Karpas-422 (cell line): ENCODE results near the gene NCR2. TPM values are rescaled to one million over a fixed set of nuclear protein-coding genes. Genes with fewer than 3 reads are reported as not detected.

ENCODE experiments used
- DNase-seq: peaks from one replicate; pipeline ENCODE4 v3.0.0-alpha.2; 2015
- H2AFZ ChIP-seq: fragments of 200-600 bp; sonication (generic); 2 replicates; pipeline ENCODE4 v1.6.1; 2014; ENCODE audit warnings: antibody characterized with exemption, low read length, mixed read lengths
- H3K27ac ChIP-seq: fragments of 200-600 bp; sonication (generic); 2 replicates; pipeline ENCODE4 v1.5.1; 2014; ENCODE audit warnings: mild to moderate bottlenecking, low read length, moderate library complexity
- H3K27me3 ChIP-seq: fragments of 200-600 bp; sonication (generic); 2 replicates; pipeline ENCODE4 v1.6.1; 2014; ENCODE audit warnings: low read length, mixed read lengths
- H3K36me3 ChIP-seq: fragments of 200-600 bp; sonication (generic); 2 replicates; pipeline ENCODE4 v1.6.1; 2014; ENCODE audit warnings: low read length, mixed read lengths; ENCODE audit not compliant: insufficient read depth
- H3K4me1 ChIP-seq: fragments of 200-600 bp; sonication (generic); 2 replicates; pipeline ENCODE4 v1.6.1; 2014; ENCODE audit warnings: mild to moderate bottlenecking, low read length, mixed read lengths
- H3K4me2 ChIP-seq: fragments of 200-600 bp; sonication (generic); 2 replicates; pipeline ENCODE4 v1.6.1; 2014; ENCODE audit warnings: low read length, low read depth, mild to moderate bottlenecking; ENCODE audit not compliant: poor library complexity, severe bottlenecking
- H3K4me3 ChIP-seq: fragments of 200-600 bp; sonication (generic); 2 replicates; pipeline ENCODE4 v1.5.1; 2014; ENCODE audit warnings: mild to moderate bottlenecking, antibody characterized with exemption, low read length, mixed read lengths
- H3K79me2 ChIP-seq: fragments of 200-600 bp; sonication (generic); 2 replicates; pipeline ENCODE4 v1.6.1; 2014; ENCODE audit warnings: mild to moderate bottlenecking, low read length, mixed read lengths
- H3K9ac ChIP-seq: fragments of 200-600 bp; sonication (generic); 2 replicates; pipeline ENCODE4 v1.6.0; 2014; ENCODE audit warnings: low read length
- H3K9me2 ChIP-seq: fragments of 200-600 bp; sonication (generic), shearing (Covaris generic); replicated peaks from 2 replicates; pipeline ENCODE4 v1.6.0; 2014; ENCODE audit warnings: mild to moderate bottlenecking, low read length, moderate library complexity; ENCODE audit not compliant: insufficient read depth
- H3K9me3 ChIP-seq: fragments of 300-700, 200-600 bp; sonication (generic); 2 replicates; pipeline ENCODE4 v1.6.1; 2014; ENCODE audit warnings: low read length, mixed read lengths
- H4K20me1 ChIP-seq: fragments of 200-600 bp; sonication (generic); 2 replicates; pipeline ENCODE4 v1.6.1; 2014; ENCODE audit warnings: mild to moderate bottlenecking, antibody characterized with exemption, low read length, low read depth; ENCODE audit not compliant: insufficient read depth
- total RNA-seq: library from RNA; depleted of rRNA; stranded (reverse); fragments of >200 nt; shearing (Covaris generic); gene quantifications from 2 replicates; pipeline ENCODE4 v1.2.3, GENCODE V29; 2014; ENCODE audit warnings: low replicate concordance

Gene NCR2
- total RNA-seq, 1 experiment from 2014 or later, result not detected

GRCh38 chr6:41321183-41321582 is 14.2 kb upstream of the NCR2 start:
- no peak for DNase-seq
- H4K20me1 ChIP-seq, result no peaks in the 10 kb centered on the region
- no peak overlapping the region for H3K27ac ChIP-seq

GRCh38 chr6:41325446-41326066 is 9.9 kb upstream of the NCR2 start:
- H3K9me2 ChIP-seq, result no peaks in the 10 kb centered on the region
- no peak overlapping the region for H3K9ac ChIP-seq
- H3K4me2 ChIP-seq, result no peak overlapping the region
- H3K27ac ChIP-seq, result no peak overlapping the region
- H3K36me3 ChIP-seq, result no peaks in the 10 kb centered on the region
- no peaks in the 10 kb centered on the region for H3K79me2 ChIP-seq
- no peak overlapping the region for H2AFZ ChIP-seq
- no peak for DNase-seq
- no peaks in the 10 kb centered on the region for H3K9me3 ChIP-seq
- no peaks in the 10 kb centered on the region for H4K20me1 ChIP-seq
- H3K27me3 ChIP-seq, result no peaks in the 10 kb centered on the region
- no peaks in the 10 kb centered on the region for H3K4me1 ChIP-seq
- no peak overlapping the region for H3K4me3 ChIP-seq

More at GRCh38 chr6:41321183-41321582, 14.2 kb upstream of the NCR2 start:
- Histone ChIP-seq H3K36me3 (no peaks in the 10 kb centered on the region), H3K4me1 (peaks cover 10% of the 10 kb centered on the region), H2AFZ (no peak overlapping the region), H3K4me3 (no peak overlapping the region), H3K9me3 (no peaks in the 10 kb centered on the region), H3K4me2 (no peak overlapping the region), H3K9me2 (no peaks in the 10 kb centered on the region), H3K79me2 (no peaks in the 10 kb centered on the region), H3K27me3 (0 out of 2 replicates have a peak, but pooled peaks cover 4% of the 10 kb centered on the region), H3K9ac (no peak overlapping the region)

- Histone ChIP-seq H3K27me3 (no peaks in the 10 kb centered on the region), H3K27ac (no peak overlapping the region), H3K79me2 (no peaks in the 10 kb centered on the region), H3K4me1 (no peaks in the 10 kb centered on the region), H3K4me3 (no peak overlapping the region), H3K4me2 (no peak overlapping the region), H3K9ac (no peak overlapping the region), H3K9me3 (no peaks in the 10 kb centered on the region), H2AFZ (no peak overlapping the region), H3K9me2 (no peaks in the 10 kb centered on the region), H4K20me1 (no peaks in the 10 kb centered on the region), H3K36me3 (no peaks in the 10 kb centered on the region)
- DNase-seq, result no peak
These were observed 9.3 kb upstream of the NCR2 start for GRCh38 chr6:41326092-41326491.

GRCh38 chr6:41327177-41327576 is 8.2 kb upstream of the NCR2 start:
- no peak overlapping the region for H3K4me3 ChIP-seq
- no peak for DNase-seq
- no peaks in the 10 kb centered on the region for H3K36me3 ChIP-seq
- H3K27me3 ChIP-seq, result no peaks in the 10 kb centered on the region
- no peaks in the 10 kb centered on the region for H4K20me1 ChIP-seq
- H3K79me2 ChIP-seq, result no peaks in the 10 kb centered on the region
- no peaks in the 10 kb centered on the region for H3K9me3 ChIP-seq
- no peak overlapping the region for H3K4me2 ChIP-seq
- H3K9ac ChIP-seq, result no peak overlapping the region
- H3K4me1 ChIP-seq, result no peaks in the 10 kb centered on the region
- H2AFZ ChIP-seq, result no peak overlapping the region
- H3K27ac ChIP-seq, result no peak overlapping the region
- no peaks in the 10 kb centered on the region for H3K9me2 ChIP-seq

- no peaks in the 10 kb centered on the region for H3K4me1 ChIP-seq
- no peaks in the 10 kb centered on the region for H3K27me3 ChIP-seq
- DNase-seq, result no peak
- H3K4me3 ChIP-seq, result no peak overlapping the region
- H2AFZ ChIP-seq, result no peak overlapping the region
- H3K79me2 ChIP-seq, result no peaks in the 10 kb centered on the region
- H4K20me1 ChIP-seq, result no peaks in the 10 kb centered on the region
- no peak overlapping the region for H3K27ac ChIP-seq
- H3K9me3 ChIP-seq, result no peaks in the 10 kb centered on the region
- no peaks in the 10 kb centered on the region for H3K9me2 ChIP-seq
- H3K9ac ChIP-seq, result no peak overlapping the region
- no peak overlapping the region for H3K4me2 ChIP-seq
- no peaks in the 10 kb centered on the region for H3K36me3 ChIP-seq
These were observed 3.8 kb upstream of the NCR2 start for GRCh38 chr6:41331401-41332150.

GRCh38 chr6:41332241-41332640 is 3.2 kb upstream of the NCR2 start:
- Histone ChIP-seq H3K9ac (no peak overlapping the region), H3K4me3 (no peak overlapping the region), H3K79me2 (no peaks in the 10 kb centered on the region), H3K27ac (no peak overlapping the region), H3K27me3 (no peaks in the 10 kb centered on the region), H2AFZ (no peak overlapping the region), H3K4me1 (no peaks in the 10 kb centered on the region), H4K20me1 (no peaks in the 10 kb centered on the region), H3K9me2 (no peaks in the 10 kb centered on the region), H3K36me3 (no peaks in the 10 kb centered on the region), H3K4me2 (no peak overlapping the region), H3K9me3 (no peaks in the 10 kb centered on the region)
- DNase-seq, result no peak

- Histone ChIP-seq H3K79me2 (no peaks in the 10 kb centered on the region), H3K27me3 (no peaks in the 10 kb centered on the region), H3K27ac (no peak overlapping the region), H2AFZ (no peak overlapping the region), H3K9me2 (no peaks in the 10 kb centered on the region), H3K9me3 (no peaks in the 10 kb centered on the region), H3K4me2 (no peak overlapping the region), H3K36me3 (no peaks in the 10 kb centered on the region), H4K20me1 (no peaks in the 10 kb centered on the region), H3K9ac (no peak overlapping the region), H3K4me1 (no peaks in the 10 kb centered on the region), H3K4me3 (no peak overlapping the region)
- no peak for DNase-seq
These were observed 2.3 kb upstream of the NCR2 start for GRCh38 chr6:41332842-41333736.

GRCh38 chr6:41334482-41335040 is 847 bp upstream of the NCR2 start:
- H3K36me3 ChIP-seq, result no peaks in the 10 kb centered on the region
- H3K9me2 ChIP-seq, result no peaks in the 10 kb centered on the region
- H3K27me3 ChIP-seq, result no peaks in the 10 kb centered on the region
- no peaks in the 10 kb centered on the region for H3K4me1 ChIP-seq
- no peaks in the 10 kb centered on the region for H4K20me1 ChIP-seq
- H2AFZ ChIP-seq, result no peak overlapping the region
- H3K27ac ChIP-seq, result no peak overlapping the region
- no peak for DNase-seq
- no peaks in the 10 kb centered on the region for H3K79me2 ChIP-seq
- no peak overlapping the region for H3K4me2 ChIP-seq
- no peaks in the 10 kb centered on the region for H3K9me3 ChIP-seq
- no peak overlapping the region for H3K4me3 ChIP-seq
- H3K9ac ChIP-seq, result no peak overlapping the region
